ENCODE data around the gene ADAMTS5.

ADAMTS5 gene

GRCh38 chr21:26892151-26892550 lies 74.7 kb downstream of the ADAMTS5 start:
- no peak overlapping the region for H3K4me3 ChIP-seq (ENCODE audit: low read depth, low read length)
- no peak for TF ChIP-seq CTCF (IDR thresholded peaks at IDR 0.05; ENCODE audit: borderline replicate concordance, insufficient read depth, low read depth, low read length)

- TF ChIP-seq CTCF (IDR thresholded peaks at IDR 0.05; ENCODE audit: borderline replicate concordance, insufficient read depth, low read depth, low read length): no peak
Observed at GRCh38 chr21:26888931-26889330, 78.0 kb downstream of the ADAMTS5 start.

DNA sequence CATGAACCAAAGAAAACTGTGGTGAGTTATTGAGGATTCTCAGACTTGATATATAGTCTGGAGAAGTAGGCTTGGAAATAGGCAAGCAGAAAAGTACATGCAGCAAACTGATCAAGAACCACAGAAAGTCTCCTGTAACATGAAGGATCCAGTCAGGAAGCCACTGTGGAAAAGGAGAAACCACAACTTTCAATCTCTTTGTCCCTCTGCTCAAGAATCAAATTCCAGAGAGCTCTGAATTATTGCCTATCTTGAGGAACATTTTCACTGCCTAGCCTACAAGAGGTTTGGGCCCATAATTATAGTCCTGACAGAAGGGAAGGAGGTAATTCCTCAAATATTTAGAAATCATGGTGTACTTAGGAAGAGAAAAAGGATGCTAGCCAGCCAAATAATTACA lies 78.6 kb downstream of the ADAMTS5 start:
- TF ChIP-seq CTCF (IDR thresholded peaks at IDR 0.05; ENCODE audit: borderline replicate concordance, insufficient read depth, low read depth, low read length): no peak
- H3K4me3 ChIP-seq (ENCODE audit: low read depth, low read length): no peak overlapping the region

More at GRCh38 chr21:26888931-26889330, 78.0 kb downstream of the ADAMTS5 start:
- no peak overlapping the region for H3K4me3 ChIP-seq (ENCODE audit: low read depth, low read length)

DNA sequence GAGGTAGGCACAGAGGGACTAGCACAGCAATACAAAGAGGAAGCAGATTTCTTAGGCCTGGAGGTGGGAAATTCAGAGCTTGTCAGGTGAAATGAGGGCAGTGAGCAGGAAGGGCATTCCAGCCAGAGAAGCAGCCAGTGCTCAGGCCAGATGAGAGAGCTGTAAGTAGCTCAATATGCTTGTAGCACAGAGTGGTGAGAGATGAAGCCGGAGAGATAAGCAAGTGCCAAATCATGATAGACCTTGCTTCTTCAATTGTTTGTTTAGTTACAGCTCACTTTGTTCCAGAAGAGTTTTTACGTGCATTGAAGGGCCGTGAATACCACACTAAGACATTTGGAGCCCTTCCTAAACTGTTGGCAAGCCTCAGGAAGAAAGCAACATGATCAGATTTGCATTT lies 79.6 kb downstream of the ADAMTS5 start:
- H3K4me3 ChIP-seq (ENCODE audit: low read depth, low read length): no peak overlapping the region
- TF ChIP-seq CTCF (IDR thresholded peaks at IDR 0.05; ENCODE audit: borderline replicate concordance, insufficient read depth, low read depth, low read length): no peak

DNA sequence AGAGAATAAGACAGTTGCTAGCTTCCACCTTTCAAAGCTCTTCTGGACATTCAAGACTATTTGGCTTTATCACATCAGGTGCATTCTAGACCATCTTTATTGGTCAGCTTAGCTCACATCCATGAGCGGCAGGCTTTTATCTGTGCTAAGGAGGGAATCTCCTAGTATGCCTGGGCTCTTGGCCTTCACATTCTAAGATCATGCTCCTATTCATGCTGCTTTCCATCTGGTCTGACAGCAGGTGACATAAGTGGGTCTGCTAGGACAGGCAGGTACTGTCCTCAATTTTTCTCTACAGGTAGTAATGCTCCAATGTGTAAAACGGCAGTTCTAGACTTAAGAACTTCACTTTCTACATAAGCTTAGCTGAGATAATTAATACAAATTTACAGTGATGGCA lies 82.5 kb downstream of the ADAMTS5 start:
- TF ChIP-seq CTCF (IDR thresholded peaks at IDR 0.05; ENCODE audit: borderline replicate concordance, insufficient read depth, low read depth, low read length): no peak

DNA sequence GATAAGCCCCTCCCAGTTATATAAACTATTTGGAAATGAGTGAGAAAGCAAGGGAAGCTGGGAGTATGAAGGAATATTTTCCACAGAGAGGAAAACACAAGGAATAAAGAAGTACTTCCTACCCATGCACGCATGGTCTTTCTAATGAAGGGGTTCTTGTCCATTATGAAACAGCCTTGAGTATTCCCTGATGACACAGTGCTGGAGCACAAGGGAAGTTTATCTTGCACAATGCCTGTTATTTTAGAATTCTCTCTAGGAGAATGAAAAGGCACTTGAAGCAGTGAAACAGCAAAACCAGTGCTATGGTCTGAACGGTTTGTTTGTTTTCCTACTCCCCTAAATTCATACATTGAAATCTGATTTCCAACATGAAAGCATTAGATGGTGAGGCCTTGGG lies 83.1 kb downstream of the ADAMTS5 start:
- TF ChIP-seq CTCF (IDR thresholded peaks at IDR 0.05; ENCODE audit: borderline replicate concordance, insufficient read depth, low read depth, low read length): no peak
- no peak overlapping the region for H3K4me3 ChIP-seq (ENCODE audit: low read depth, low read length)

More for the DNA sequence above, 82.5 kb downstream of the ADAMTS5 start:
- H3K4me3 ChIP-seq (ENCODE audit: low read depth, low read length): no peak overlapping the region

DNA sequence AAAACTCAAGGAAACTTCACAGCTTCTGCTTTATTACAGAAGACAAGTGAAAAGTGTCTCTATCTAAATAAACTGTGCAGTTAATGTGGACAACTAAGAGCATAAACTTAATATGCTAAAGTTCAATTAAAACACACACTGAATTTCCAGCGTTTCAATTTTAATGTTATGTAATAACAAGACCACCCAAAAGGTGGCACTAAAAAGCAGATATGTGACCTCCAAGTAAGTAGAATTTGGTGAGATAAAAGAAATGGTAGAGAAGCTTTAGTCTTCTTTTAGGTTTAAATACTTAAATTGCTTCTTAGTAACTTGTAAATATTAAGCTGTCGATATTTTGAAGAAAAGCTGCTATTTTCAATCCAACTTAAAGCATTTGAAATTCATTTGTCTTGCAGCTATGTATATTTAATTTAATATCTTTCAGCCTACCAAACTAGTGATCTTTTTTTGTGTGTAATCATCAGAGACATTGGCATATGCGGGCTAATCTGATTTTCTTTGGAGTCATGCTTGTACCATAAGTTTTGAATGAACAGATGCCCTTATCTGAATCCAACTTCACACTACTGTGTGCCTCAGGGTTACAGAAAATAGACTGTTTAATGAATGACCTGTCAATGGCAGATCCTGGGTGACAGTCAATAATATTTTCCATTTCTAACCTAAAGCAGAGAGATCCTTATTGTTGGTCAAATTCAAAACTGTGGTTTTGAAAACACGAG lies 85.2 kb downstream of the ADAMTS5 start:
- no peak for TF ChIP-seq CTCF (IDR thresholded peaks at IDR 0.05; ENCODE audit: borderline replicate concordance, insufficient read depth, low read depth, low read length)
- H3K4me3 ChIP-seq (ENCODE audit: low read depth, low read length): no peak overlapping the region
